CD4-positive, alpha-beta T cell treated with Interleukin-17A for 1 hour (primary cell): Measurements from ENCODE around the gene SNX21.
"Not testable (repeated sequence)": the region's sequence is repeated elsewhere in the genome, so short reads cannot be mapped to it uniquely, and the experiment has no call there.

ENCODE experiments used
- DNase-seq: peaks from one replicate; pipeline ENCODE4 v3.0.0-alpha.2; 2020

Gene SNX21

GRCh38 chr20:45851501-45851900, 17.9 kb downstream of the SNX21 start:
- DNase-seq = no peak

DNA sequence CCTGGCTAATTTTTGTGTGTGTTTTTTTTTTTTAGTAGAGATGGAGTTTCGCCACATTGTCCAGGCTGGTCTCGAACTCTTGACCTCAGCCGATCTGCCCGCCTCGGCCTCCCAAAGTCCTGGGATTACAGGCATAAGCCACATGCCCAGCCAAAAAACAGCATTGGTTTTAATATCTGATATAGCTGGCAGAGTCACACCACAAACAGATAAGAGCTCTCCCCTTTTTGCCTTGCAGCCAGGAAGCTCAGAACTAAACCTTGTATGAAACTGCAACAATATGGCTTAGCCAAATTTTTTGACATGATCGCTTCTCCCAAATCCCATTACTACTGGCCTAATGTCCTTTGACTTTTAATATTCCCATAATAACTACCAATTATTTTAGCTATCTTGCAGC, 18.7 kb downstream of the SNX21 start:
- DNase-seq = no peak

DNA sequence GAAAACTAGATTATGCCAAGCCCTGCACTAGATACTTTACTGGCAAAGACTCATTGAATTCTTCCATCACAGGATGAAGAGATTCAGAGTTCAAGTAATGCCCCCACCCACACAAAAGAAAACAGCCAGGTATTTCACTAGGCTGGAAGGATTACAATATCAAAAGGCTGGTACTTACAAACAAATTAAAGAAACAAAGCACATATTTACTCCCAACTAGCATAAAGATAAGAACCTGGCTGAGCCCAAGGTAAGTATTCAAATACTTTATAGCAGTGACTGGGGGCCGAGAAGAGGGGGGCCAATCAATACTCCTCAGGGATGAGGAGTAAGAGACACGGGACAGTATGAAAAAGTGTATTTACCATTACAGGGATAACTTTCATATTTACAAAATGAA, 19.9 kb downstream of the SNX21 start:
- DNase-seq = no peak

DNA sequence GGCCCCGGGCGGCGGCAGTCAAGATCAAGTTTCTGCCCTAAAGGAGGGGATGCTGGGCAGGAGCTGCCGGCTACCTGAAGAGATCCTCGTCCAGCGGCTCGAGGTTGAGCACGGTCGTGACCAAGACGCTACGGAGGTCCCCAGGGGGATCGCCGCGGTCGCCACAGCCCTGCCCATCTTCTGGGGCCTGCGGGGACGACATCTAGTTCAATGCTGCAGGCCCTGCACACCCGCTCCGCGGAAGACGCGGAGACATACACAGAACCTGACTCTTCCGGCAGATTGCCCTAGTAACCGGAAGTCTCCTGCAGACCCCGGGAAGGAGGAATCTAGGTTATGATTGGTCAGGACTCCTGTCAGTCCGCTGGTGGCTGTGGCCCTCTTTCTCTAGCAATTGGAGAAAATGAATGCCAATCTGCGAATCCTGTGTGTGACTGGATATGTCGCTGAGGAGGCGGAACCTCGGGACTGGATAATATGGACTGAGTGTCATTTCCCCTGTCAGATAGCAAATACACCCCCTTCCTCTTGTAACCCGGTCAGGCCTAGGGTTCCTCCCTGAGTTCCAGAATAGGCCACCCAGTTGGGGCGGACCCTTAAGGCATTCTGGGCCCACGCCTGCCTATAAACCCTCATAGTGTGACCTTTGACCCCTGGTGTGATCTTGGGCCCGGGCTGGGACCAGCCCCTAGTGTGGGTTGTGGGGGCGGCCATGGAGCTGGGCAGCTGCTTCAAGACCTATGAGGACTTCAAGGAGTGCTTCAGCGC, 23.7 kb downstream of the SNX21 start, which contains the start of the genes ACOT8 and ZSWIM3:
ACOT8 (minus strand) TSS at position 279 of the 768 bp plus-strand sequence; CDS start at position 202, 77 bp downstream.
ZSWIM3 (plus strand) TSS at position 501 of the 768 bp plus-strand sequence; CDS start at position 713, 212 bp downstream.
- DNase-seq = peak; percentile 100

- no peak for DNase-seq
These were observed 24.2 kb downstream of the SNX21 start for GRCh38 chr20:45857882-45858216.

DNA sequence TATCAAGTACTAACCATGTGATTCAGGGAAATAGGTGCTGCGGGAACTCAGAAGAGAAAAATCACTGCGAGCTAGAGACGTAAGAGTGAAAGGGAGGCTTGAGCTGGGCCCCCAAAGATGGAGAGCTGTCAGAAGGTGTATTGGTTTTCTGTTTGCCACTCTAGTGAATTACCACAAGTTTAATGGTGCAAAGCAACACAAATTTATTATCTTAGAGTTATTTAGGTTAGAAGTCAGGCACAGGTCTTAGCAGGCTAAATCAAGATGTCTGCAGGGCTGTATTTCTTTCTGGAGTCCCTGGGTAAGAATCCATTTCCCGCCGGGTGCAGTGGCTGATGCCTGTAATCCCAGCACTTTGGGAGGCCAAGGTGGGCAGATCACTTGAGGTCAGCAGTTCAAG, 26.3 kb downstream of the SNX21 start:
- no peak for DNase-seq

DNA sequence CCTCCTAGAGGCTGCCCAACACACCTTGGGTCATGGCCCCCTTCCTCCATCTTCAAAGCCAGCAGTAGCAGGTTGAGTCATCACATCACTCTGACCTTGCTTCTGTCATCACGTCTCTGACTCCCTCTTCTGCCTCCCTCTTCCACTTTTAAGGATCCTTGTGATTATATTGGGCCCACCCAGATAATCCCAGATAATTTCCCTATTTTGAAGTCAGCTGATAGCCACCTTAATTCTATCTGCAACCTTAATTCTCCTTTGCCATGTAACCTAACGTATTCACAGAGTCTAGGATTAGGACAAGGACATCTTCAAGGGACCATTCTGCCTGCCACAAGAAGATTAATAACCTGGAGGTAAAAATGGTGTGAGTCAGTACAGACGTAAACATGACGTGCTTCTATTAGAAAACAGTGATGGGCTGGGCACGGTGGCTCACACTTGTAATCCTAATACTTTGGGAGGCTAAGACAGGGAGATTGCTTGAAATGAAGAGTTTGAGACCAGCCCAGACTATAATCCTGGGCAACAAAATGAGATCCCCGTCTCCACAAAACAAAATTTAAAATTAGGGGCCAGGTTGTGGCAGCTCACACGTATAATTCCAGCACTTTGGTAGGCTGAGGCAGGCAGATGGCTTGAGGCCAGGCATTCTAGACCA, 27.1 kb downstream of the SNX21 start:
- DNase-seq = no peak

GRCh38 chr20:45861221-45862075, 27.8 kb downstream of the SNX21 start:
- no peak for DNase-seq

DNA sequence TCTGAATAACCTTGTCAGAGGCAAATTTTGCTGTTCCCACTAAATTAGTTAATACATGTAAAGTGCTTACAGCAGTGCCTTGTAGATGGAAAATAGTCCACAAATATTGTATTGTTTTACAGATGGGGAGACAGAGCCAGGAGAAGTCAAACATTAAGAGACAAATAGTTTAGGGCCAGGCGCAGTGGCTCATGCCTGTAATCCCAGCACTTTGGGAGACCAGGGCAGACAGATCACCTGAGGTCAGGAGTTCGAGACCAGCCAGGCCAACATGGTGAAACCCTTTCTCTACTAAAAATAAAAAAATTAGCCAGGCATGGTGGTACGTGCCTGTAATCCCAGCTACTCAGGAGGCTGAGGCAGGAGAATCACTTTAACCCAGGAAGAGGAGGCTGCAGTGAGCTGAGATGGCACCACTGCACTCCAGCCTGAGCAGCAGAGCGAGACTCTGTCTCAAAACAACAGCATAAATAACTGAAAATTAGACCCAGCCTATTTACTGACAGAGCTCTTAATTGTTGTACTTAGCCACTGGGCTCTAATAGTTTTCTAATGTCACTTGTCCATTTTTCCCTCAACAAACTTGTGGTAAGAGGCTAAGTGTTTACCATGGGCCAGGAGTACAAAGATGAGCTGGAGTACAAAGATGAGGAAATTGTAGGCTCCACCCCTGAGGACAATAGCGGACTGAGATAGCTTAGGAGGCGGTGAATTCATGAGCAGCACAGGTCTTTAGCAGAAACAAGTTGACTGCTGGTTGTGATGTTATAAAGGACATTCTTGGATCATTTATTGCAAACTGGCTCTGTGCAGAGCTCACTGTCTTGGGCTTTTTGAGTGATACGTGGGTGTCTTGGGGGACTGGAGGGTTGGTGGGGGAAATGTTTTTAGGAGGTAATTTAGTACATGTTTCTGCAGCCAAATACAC, 30.2 kb downstream of the SNX21 start:
- DNase-seq = no peak

DNA sequence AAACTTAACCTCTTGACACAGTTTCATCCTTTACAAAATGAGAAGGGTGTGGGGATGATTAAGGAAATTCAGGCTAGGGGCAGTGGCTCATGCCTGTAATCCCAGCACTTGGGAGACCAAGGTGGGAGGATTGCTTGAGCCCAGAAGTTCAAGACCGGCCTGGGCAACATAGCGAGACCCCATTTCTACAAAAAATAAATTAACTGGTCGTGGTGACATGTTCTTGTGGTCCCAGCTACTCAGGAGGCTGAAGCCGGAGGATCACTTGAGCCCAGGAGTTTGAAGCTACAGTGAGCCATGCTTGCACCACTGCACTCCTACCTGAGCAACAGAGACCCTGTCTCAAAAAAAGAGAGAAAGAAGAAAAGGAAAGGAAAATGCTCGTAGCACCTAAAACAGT, 32.9 kb downstream of the SNX21 start:
- no peak for DNase-seq

GRCh38 chr20:45867136-45867818, 33.7 kb downstream of the SNX21 start:
- no peak for DNase-seq

DNA sequence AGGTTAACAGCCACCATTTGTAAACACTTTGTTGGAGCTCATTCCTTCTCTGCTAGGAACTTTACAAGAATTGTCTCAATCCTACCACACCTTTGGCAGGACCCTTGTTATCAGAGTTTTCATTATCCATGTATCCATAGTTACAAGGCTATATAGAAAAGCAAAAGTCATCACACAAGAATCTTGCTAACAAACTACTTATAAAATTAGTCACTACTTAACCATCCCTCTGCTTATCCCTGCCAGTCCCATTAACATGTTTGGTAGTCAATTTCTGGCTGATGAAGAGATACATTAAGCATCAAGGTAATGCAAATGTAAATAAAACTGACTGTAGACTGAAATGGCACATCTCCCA, 34.2 kb downstream of the SNX21 start:
- DNase-seq = no peak

- DNase-seq = no peak
These were observed 39.0 kb downstream of the SNX21 start for GRCh38 chr20:45872626-45873025.

- no peak for DNase-seq
These were observed 40.0 kb downstream of the SNX21 start for GRCh38 chr20:45873409-45874103.

GRCh38 chr20:45874104-45874481, 40.5 kb downstream of the SNX21 start:
- DNase-seq = not testable (repeated sequence)

GRCh38 chr20:45874576-45874975, 41.0 kb downstream of the SNX21 start:
- no peak for DNase-seq

GRCh38 chr20:45878076-45878761, 44.6 kb downstream of the SNX21 start:
- DNase-seq = no peak

DNA sequence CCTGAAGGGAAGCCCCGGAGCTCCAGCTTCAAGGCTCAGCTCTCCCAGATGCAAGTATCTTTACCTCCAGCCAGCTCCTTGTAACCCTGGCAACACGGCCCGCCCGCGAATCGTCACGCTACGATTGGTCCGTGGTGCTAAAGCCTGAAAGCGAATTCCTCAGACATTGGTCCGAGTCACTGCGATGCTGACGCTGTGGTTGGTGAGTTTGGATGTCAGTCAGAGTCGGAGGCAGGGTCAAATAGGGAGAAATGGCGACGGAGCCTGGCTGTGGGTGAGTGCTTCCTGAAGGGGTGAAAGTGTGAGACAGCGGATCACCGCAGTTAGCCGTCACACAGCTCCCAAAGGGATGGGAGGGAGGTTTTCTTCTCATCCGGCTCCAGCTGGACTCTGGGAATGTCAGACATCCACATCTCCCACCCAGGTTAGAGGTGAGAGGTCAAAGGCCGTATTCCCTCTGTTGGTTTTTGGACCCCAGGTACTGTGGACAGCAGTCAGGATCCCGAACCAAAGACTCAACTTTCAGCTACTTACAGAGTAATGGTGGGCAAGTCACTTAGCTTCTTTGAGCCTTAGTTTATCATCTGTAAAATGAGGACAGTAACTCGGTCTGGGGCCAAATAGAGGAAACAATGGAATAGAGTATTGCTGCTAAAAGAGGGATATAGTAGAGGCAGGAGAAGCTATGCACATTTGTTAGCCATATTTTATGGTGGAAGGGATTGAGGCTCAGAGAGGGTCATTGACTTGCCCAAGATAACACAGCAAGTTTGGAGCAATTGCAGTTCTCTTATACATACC, 47.6 kb downstream of the SNX21 start, which contains the start of gene ZSWIM1:
ZSWIM1 (plus strand) TSS at position 240 of the 801 bp plus-strand sequence. CDS start 1,366 bp downstream, outside the sequence.
- peak; percentile 99 for DNase-seq

- no peak for DNase-seq
These were observed 49.0 kb downstream of the SNX21 start for GRCh38 chr20:45882469-45883099.
